Endothelial cell (in vitro differentiated cells): ENCODE measurements around the gene FAM118A. TPM values are rescaled to one million over a fixed set of nuclear protein-coding genes. Genes with fewer than 3 reads are reported as not detected.

Experiments
- DNase-seq: peaks from one replicate; pipeline ENCODE4 v3.0.0; 2021; ENCODE audit warnings: low spot score
- H3K27ac Mint-ChIP-seq: one replicate; pipeline ENCODE4 v1.8.0; 2021; ENCODE audit warnings: mixed read lengths, inconsistent platforms; ENCODE audit not compliant: unreplicated experiment
- H3K27me3 Mint-ChIP-seq: one replicate; pipeline ENCODE4 v1.8.0; 2021; ENCODE audit warnings: mild to moderate bottlenecking, moderate library complexity, mixed read lengths, inconsistent platforms; ENCODE audit not compliant: unreplicated experiment
- H3K36me3 Mint-ChIP-seq: one replicate; pipeline ENCODE4 v1.8.0; 2021; ENCODE audit warnings: mild to moderate bottlenecking, low read depth, mixed read lengths, inconsistent platforms; ENCODE audit not compliant: unreplicated experiment
- H3K4me1 Mint-ChIP-seq: one replicate; pipeline ENCODE4 v1.8.0; 2021; ENCODE audit warnings: mild to moderate bottlenecking, mixed read lengths, inconsistent platforms; ENCODE audit not compliant: unreplicated experiment
- H3K4me3 Mint-ChIP-seq: one replicate; pipeline ENCODE4 v1.8.0; 2021; ENCODE audit warnings: mild to moderate bottlenecking, mixed read lengths, inconsistent platforms; ENCODE audit not compliant: unreplicated experiment
- H3K9me3 Mint-ChIP-seq: one replicate; pipeline ENCODE4 v1.8.0; 2021; ENCODE audit warnings: mixed read lengths, inconsistent platforms; ENCODE audit not compliant: unreplicated experiment
- CTCF ChIP-seq: fragments of 200-600 bp; sonication (generic); IDR thresholded peaks from one replicate; pipeline ENCODE4 v1.5.0; 2021; ENCODE audit warnings: antibody characterized with exemption; ENCODE audit not compliant: unreplicated experiment
- total RNA-seq: library from RNA; stranded (reverse); fragmentation: NEBNext Ultra II Directional; extraction: Animal tissue kit (Norgen Biotek cat#: 25700); gene quantifications from one replicate; pipeline ENCODE4 v1.2.1, GENCODE V29; 2021; ENCODE audit not compliant: unreplicated experiment

FAM118A gene
- total RNA-seq, 1 donor from 2014 or later, result 26.6 TPM

GRCh38 chr22:45270095-45271020 is 39.4 kb upstream of the FAM118A start:
- DNase-seq, result no peak
- H3K27me3 Mint-ChIP-seq, result peaks cover 6% of the 10 kb centered on the region
- no peaks in the 10 kb centered on the region for H3K4me1 Mint-ChIP-seq
- H3K36me3 Mint-ChIP-seq, result peaks cover 4% of the 10 kb centered on the region
- H3K4me3 Mint-ChIP-seq, result no peak overlapping the region
- H3K27ac Mint-ChIP-seq, result no peak overlapping the region
- no peak for TF ChIP-seq CTCF
- H3K9me3 Mint-ChIP-seq, result no peaks in the 10 kb centered on the region

- Mint-ChIP-seq H3K27ac (no peak overlapping the region), H3K9me3 (no peaks in the 10 kb centered on the region), H3K27me3 (peaks cover 6% of the 10 kb centered on the region), H3K36me3 (peaks cover 4% of the 10 kb centered on the region), H3K4me1 (no peaks in the 10 kb centered on the region), H3K4me3 (no peak overlapping the region)
- no peak for TF ChIP-seq CTCF
- no peak for DNase-seq
Measured at GRCh38 chr22:45271667-45272201, 38.0 kb upstream of the FAM118A start.

- no peak for TF ChIP-seq CTCF
- DNase-seq, result no peak
- H3K9me3 Mint-ChIP-seq, result no peaks in the 10 kb centered on the region
- H3K27me3 Mint-ChIP-seq, result peaks cover 6% of the 10 kb centered on the region
- no peaks in the 10 kb centered on the region for H3K4me1 Mint-ChIP-seq
- peaks cover 4% of the 10 kb centered on the region for H3K36me3 Mint-ChIP-seq
- H3K27ac Mint-ChIP-seq, result no peak overlapping the region
- H3K4me3 Mint-ChIP-seq, result no peak overlapping the region
Measured at GRCh38 chr22:45272498-45272897, 37.2 kb upstream of the FAM118A start.

- no peak for TF ChIP-seq CTCF
- no peak overlapping the region for H3K27ac Mint-ChIP-seq
- no peaks in the 10 kb centered on the region for H3K9me3 Mint-ChIP-seq
- peaks cover 3% of the 10 kb centered on the region for H3K4me1 Mint-ChIP-seq
- H3K27me3 Mint-ChIP-seq, result peaks cover 9% of the 10 kb centered on the region
- DNase-seq, result no peak
- H3K36me3 Mint-ChIP-seq, result peaks cover 4% of the 10 kb centered on the region
- no peak overlapping the region for H3K4me3 Mint-ChIP-seq
Measured at GRCh38 chr22:45273452-45274075, 36.2 kb upstream of the FAM118A start.
